K562 (cell line): Measurements from ENCODE around the gene VGF. TPM values are rescaled to one million over a fixed set of nuclear protein-coding genes. Genes with fewer than 3 reads are reported as not detected.

ENCODE experiments used
- CBX1 ChIP-seq: sonication (generic); IDR thresholded peaks from 2 replicates; pipeline ENCODE4 v1.6.1; 2016; ENCODE audit warnings: antibody characterized with exemption, low read depth, mild to moderate bottlenecking
- CEBPG ChIP-seq, 3 experiments: fragments of 200-800 bp in 1 of 3; sonication (Bioruptor generic) in 1 of 3; sonication (generic) in 1 of 3; formaldehyde crosslinking in 1 of 3; IDR thresholded peaks in 2 of 3; conservative IDR thresholded peaks in 1 of 3; 2 replicates each; pipeline versions ENCODE4 v1.6.1 to v1.8.0; 2016 to 2022; ENCODE audit warnings: missing compliant biosample characterization in 2 of 3, missing genetic modification characterization in 2 of 3, mild to moderate bottlenecking in 1 of 3, missing genetic modification reagents in 1 of 3
- CTCF ChIP-seq, 3 experiments: IDR thresholded peaks in 2 of 3; conservative IDR thresholded peaks in 1 of 3; 2 replicates each; pipeline ENCODE4 v1.5.1; 2011 to 2012; ENCODE audit warnings: low read length in 3 of 3, mild to moderate bottlenecking in 3 of 3, control low read depth in 2 of 3, improper control_type of control experiment in 1 of 3, inconsistent platforms in 1 of 3, low read depth in 1 of 3, mixed read lengths in 1 of 3, moderate library complexity in 1 of 3; ENCODE audit not compliant: insufficient read depth in 2 of 3
- EGR1 ChIP-seq: fragments of 450-650 bp; conservative IDR thresholded peaks from 2 replicates; pipeline ENCODE4 v1.6.1; 2017; ENCODE audit warnings: mild to moderate bottlenecking
- ERF ChIP-seq: fragments of 450-650 bp; formaldehyde crosslinking; IDR thresholded peaks from 2 replicates; pipeline ENCODE4 v1.4.0; 2020; ENCODE audit warnings: mild to moderate bottlenecking, mixed read lengths
- GABPA ChIP-seq: fragments of 200-800 bp; sonication (Bioruptor generic); conservative IDR thresholded peaks from 2 replicates; pipeline ENCODE4 v1.6.1; 2016; ENCODE audit warnings: low read depth, missing genetic modification characterization, missing compliant biosample characterization
- HMGXB4 ChIP-seq: sonication (generic); formaldehyde crosslinking; IDR thresholded peaks from 2 replicates; pipeline ENCODE4 v1.8.1; 2023; ENCODE audit warnings: mild to moderate bottlenecking, missing genetic modification reagents
- MBD1 ChIP-seq: fragments of 250-450 bp; sonication (Bioruptor Pico); IDR thresholded peaks from 2 replicates; pipeline ENCODE4 v1.8.0; 2022; ENCODE audit warnings: inconsistent platforms
- MLX ChIP-seq, 2 experiments: fragments of 450-650 bp in 1 of 2; sonication (generic) in 1 of 2; formaldehyde crosslinking; conservative IDR thresholded peaks; 2 replicates each; pipeline versions ENCODE4 v1.4.0 to v1.8.1; 2020 to 2022; ENCODE audit warnings: mild to moderate bottlenecking in 1 of 2, missing genetic modification reagents in 1 of 2
- NFE2 ChIP-seq: IDR thresholded peaks from 2 replicates; pipeline ENCODE4 v1.6.1; 2014; ENCODE audit warnings: antibody characterized with exemption, low read depth
- POLR2H ChIP-seq: IDR thresholded peaks from 2 replicates; pipeline ENCODE4 v1.6.1; 2016; ENCODE audit warnings: missing genetic modification characterization, low read depth, mild to moderate bottlenecking, control low read depth, missing compliant biosample characterization, moderate library complexity
- POLR3A ChIP-seq: IDR thresholded peaks from 2 replicates; pipeline ENCODE4 v1.6.1; 2011; ENCODE audit warnings: borderline replicate concordance, mild to moderate bottlenecking, moderate library complexity; ENCODE audit not compliant: insufficient read length, insufficient read depth; ENCODE audit errors: extremely low read depth
- PTTG1 ChIP-seq: fragments of 450-650 bp; IDR thresholded peaks from 2 replicates; pipeline ENCODE4 v1.6.1; 2016; ENCODE audit warnings: low read depth, mild to moderate bottlenecking, missing genetic modification characterization, missing compliant biosample characterization
- RBM34 ChIP-seq: fragments of 200-400 bp; formaldehyde crosslinking; IDR thresholded peaks from 2 replicates; pipeline ENCODE4 v1.6.1; 2018; ENCODE audit warnings: low read length, borderline replicate concordance; ENCODE audit not compliant: insufficient read depth
- RNF2 ChIP-seq: sonication (generic); IDR thresholded peaks from 2 replicates; pipeline ENCODE4 v1.6.1; 2016
- SNRNP70 ChIP-seq: fragments of 200-400 bp; formaldehyde crosslinking; optimal IDR thresholded peaks from 2 replicates; pipeline ENCODE3; 2017; ENCODE audit warnings: low read depth, low read length
- SREBF1 ChIP-seq: fragments of 150-350 bp; IDR thresholded peaks from 2 replicates; pipeline ENCODE4 v1.6.1; 2014; ENCODE audit warnings: antibody characterized with exemption, low read depth, low read length, borderline replicate concordance
- TAF15 ChIP-seq: fragments of 200-400 bp; formaldehyde crosslinking; IDR thresholded peaks from 2 replicates; pipeline ENCODE4 v1.6.1; 2017; ENCODE audit warnings: mild to moderate bottlenecking, low read depth, low read length, moderate library complexity
- TBP ChIP-seq: optimal IDR thresholded peaks from 2 replicates; pipeline ENCODE3; 2011; ENCODE audit warnings: low read depth, low read length, improper control_type of control experiment
- U2AF1 ChIP-seq: fragments of 200-400 bp; formaldehyde crosslinking; optimal IDR thresholded peaks from 2 replicates; pipeline ENCODE3; 2017; ENCODE audit warnings: mild to moderate bottlenecking, low read depth, low read length, moderate library complexity
- ZNF436 ChIP-seq: fragments of 250-450, 450-650 bp; sonication (Bioruptor Pico); formaldehyde crosslinking; IDR thresholded peaks from 2 replicates; pipeline ENCODE4 v1.7.0; 2020; ENCODE audit warnings: mild to moderate bottlenecking
- ZNF551 ChIP-seq: fragments of 250-450 bp; sonication (Bioruptor Pico); IDR thresholded peaks from 2 replicates; pipeline ENCODE4 v1.5.0; 2021; ENCODE audit warnings: mild to moderate bottlenecking, moderate library complexity
- ZSCAN29 ChIP-seq: fragments of 450-650 bp; IDR thresholded peaks from 2 replicates; pipeline ENCODE4 v1.6.1; 2017
- polyA plus RNA-seq, 8 experiments: library from polyadenylated mRNA; depleted of rRNA in 4 of 8; stranded (reverse) in 5 of 8; unstranded in 3 of 8; fragments of >200 nt; fragmentation: Nextera tagmentation in 2 of 8; fragmentation: Illumina TruSeq in 1 of 8; extraction: Ambion mirVana in 2 of 8; extraction: Trizol in 1 of 8; gene quantifications; 2 replicates each; pipeline versions ENCODE4 v1.2.1 to v1.2.3, GENCODE V29; 2011 to 2014; ENCODE audit warnings: inconsistent platforms in 1 of 8, missing spikeins in 1 of 8
- total RNA-seq, 7 experiments: library from RNA; depleted of rRNA in 6 of 7; stranded (reverse); fragments of >200 nt in 6 of 7; fragmentation: Illumina TruSeq in 2 of 7; extraction: Trizol in 2 of 7; gene quantifications; 2 replicates each; pipeline versions ENCODE4 v1.2.1 to v1.2.3, GENCODE V29; 2011 to 2021; ENCODE audit warnings: low replicate concordance in 1 of 7

The VGF gene
- total and polyA plus RNA-seq, 9 of the 15 experiments (the other 6 are each of a cell fraction or from before 2014, with no cell fraction given), result 0.03 to 5.7 (median 0.34) TPM

- no peak for TF ChIP-seq PTTG1 (tag)
- no peak for TF ChIP-seq POLR3A
- TF ChIP-seq SNRNP70, result no peak
- TF ChIP-seq ERF, result no peak
- no peak for TF ChIP-seq CBX1
- no peak for TF ChIP-seq ZNF436 (CRISPR knock-in tag)
- TF ChIP-seq U2AF1, result no peak
- no peak for TF ChIP-seq NFE2
- TF ChIP-seq EGR1, result peak; percentile 77
- TF ChIP-seq MBD1 (CRISPR knock-in tag), result no peak
- no peak for TF ChIP-seq TBP
- no peak for TF ChIP-seq ZNF551 (CRISPR knock-in tag)
- no peak for TF ChIP-seq ZSCAN29
- TF ChIP-seq SREBF1, result no peak
- TF ChIP-seq RBM34, result no peak
- TF ChIP-seq POLR2H (tag), result no peak
- no peak for TF ChIP-seq RNF2
- TF ChIP-seq CEBPG (CRISPR knock-in tag; IDR thresholded peaks at IDR 0.05), result no peak
- no peak for TF ChIP-seq CEBPG (tag; conservative IDR thresholded peaks at IDR 0.05 in 1 of 2, IDR thresholded peaks at IDR 0.05 in 1 of 2)
- TF ChIP-seq TAF15, result no peak
- TF ChIP-seq GABPA (tag), result no peak
- TF ChIP-seq HMGXB4 (CRISPR knock-in tag), result no peak
- TF ChIP-seq MLX (CRISPR knock-in tag; conservative IDR thresholded peaks at IDR 0.05), result no peak
- no peak for TF ChIP-seq CTCF (IDR thresholded peaks at IDR 0.05 in 2 of 3, conservative IDR thresholded peaks at IDR 0.05 in 1 of 3; ENCODE audit: insufficient read depth in 2 of 3, low read depth in 1 of 3, low read length in 3 of 3)
Measured at GRCh38 chr7:101166909-101167644, 1.7 kb upstream of the VGF start (continued).
